H1 (cell line): ENCODE data around the gene KIF26B. TPM values are rescaled to one million over a fixed set of nuclear protein-coding genes. Genes with fewer than 3 reads are reported as not detected.

Experiments used
- CTCF ChIA-PET: fragments of 300-600 bp; sonication (Branson Sonifier 250); formaldehyde crosslinking; loops from one replicate; lab custom pipeline; 2021; ENCODE audit not compliant: partially characterized antibody; lab: Charles Lee
- POLR2A ChIA-PET: fragments of 300-600 bp; sonication (Branson Sonifier 250); formaldehyde crosslinking; loops from one replicate; lab custom pipeline; 2021; ENCODE audit warnings: inconsistent platforms; ENCODE audit not compliant: partially characterized antibody; lab: Charles Lee
- DNase-seq, 2 experiments: peaks; one replicate each; pipeline versions ENCODE4 v3.0.0 to v3.0.0-alpha.2; 2010 to 2022; ENCODE audit warnings: low spot score in 2 of 2, low read depth in 1 of 2, mixed read lengths in 1 of 2
- FAIRE-seq: peaks from 2 replicates; lab custom pipeline; 2011; peaks lifted over from hg19 to GRCh38; lab: Jason Lieb, UNC
- H2AFZ ChIP-seq: 2 replicates; pipeline ENCODE4 v1.8.1; 2012; ENCODE audit warnings: low read length, inconsistent platforms
- H2AK5ac ChIP-seq: 2 replicates; pipeline ENCODE4 v1.6.1; 2013; ENCODE audit warnings: low read depth, low read length
- H2BK120ac ChIP-seq: replicated peaks from 2 replicates; pipeline ENCODE3; 2013; ENCODE audit warnings: low read depth, low read length, inconsistent platforms
- H2BK12ac ChIP-seq: 2 replicates; pipeline ENCODE4 v1.6.1; 2013; ENCODE audit warnings: low read depth, low read length
- H2BK15ac ChIP-seq: 2 replicates; pipeline ENCODE4 v1.6.1; 2013; ENCODE audit warnings: low read length
- H2BK20ac ChIP-seq: 2 replicates; pipeline ENCODE4 v1.6.1; 2013; ENCODE audit warnings: low read length
- H2BK5ac ChIP-seq: 2 replicates; pipeline ENCODE4 v1.6.1; 2013; ENCODE audit warnings: low read depth, low read length
- H3K14ac ChIP-seq: 2 replicates; pipeline ENCODE4 v1.6.1; 2013; ENCODE audit warnings: inconsistent platforms; ENCODE audit not compliant: insufficient read length
- H3K18ac ChIP-seq: 2 replicates; pipeline ENCODE4 v1.6.1; 2013; ENCODE audit warnings: low read length; ENCODE audit errors: extremely low read depth
- H3K23ac ChIP-seq: 2 replicates; pipeline ENCODE4 v1.6.1; 2013; ENCODE audit warnings: inconsistent platforms; ENCODE audit not compliant: insufficient read length
- H3K23me2 ChIP-seq: 2 replicates; pipeline ENCODE4 v1.6.1; 2013; ENCODE audit warnings: low read depth, low read length
- H3K27ac ChIP-seq: 2 replicates; pipeline ENCODE4 v1.6.1; 2011; ENCODE audit warnings: low read depth, low read length, inconsistent platforms
- H3K27me3 ChIP-seq, 4 experiments: replicated peaks in 1 of 4; 1 replicate in 1 of 4; 2 replicates in 3 of 4; pipeline versions ENCODE4 v1.6.1 to v1.8.1; 2011 to 2013; ENCODE audit warnings: low read length in 3 of 4, mild to moderate bottlenecking in 3 of 4, inconsistent platforms in 2 of 4, mixed read lengths in 2 of 4, moderate library complexity in 1 of 4; ENCODE audit not compliant: control insufficient read depth in 3 of 4, insufficient read depth in 3 of 4; ENCODE audit errors: extremely low read depth in 1 of 4
- H3K36me3 ChIP-seq, 4 experiments: 2 replicates each; pipeline versions ENCODE4 v1.6.1 to v1.8.1; 2011 to 2013; ENCODE audit warnings: mild to moderate bottlenecking in 4 of 4, low read length in 3 of 4, moderate library complexity in 2 of 4, control low read depth in 1 of 4, inconsistent platforms in 1 of 4; ENCODE audit not compliant: insufficient read depth in 4 of 4, control insufficient read depth in 2 of 4
- H3K4ac ChIP-seq: replicated peaks from 2 replicates; pipeline ENCODE3; 2013; ENCODE audit warnings: low read length, low read depth, mixed read lengths, inconsistent platforms; ENCODE audit not compliant: insufficient read length
- H3K4me1 ChIP-seq, 4 experiments: replicated peaks in 1 of 4; 1 replicate in 1 of 4; 2 replicates in 3 of 4; pipeline versions ENCODE4 v1.6.1 to v1.8.1; 2011 to 2013; ENCODE audit warnings: low read length in 3 of 4, inconsistent platforms in 2 of 4, mixed read lengths in 1 of 4; ENCODE audit not compliant: insufficient read depth in 4 of 4, control insufficient read depth in 3 of 4
- H3K4me2 ChIP-seq, 2 experiments: 2 replicates each; pipeline versions ENCODE4 v1.6.1 to v1.8.1; 2011 to 2013; ENCODE audit warnings: low read depth in 2 of 2, low read length in 2 of 2, control low read depth in 1 of 2, inconsistent platforms in 1 of 2, mild to moderate bottlenecking in 1 of 2; ENCODE audit not compliant: insufficient read depth in 1 of 2
- H3K4me3 ChIP-seq, 4 experiments: fragments of 200-600, 300-600 bp in 1 of 4; sonication (generic), shearing (Covaris generic), sonication (Bioruptor Twin) in 1 of 4; 2 replicates each; pipeline versions ENCODE4 v1.5.1 to v1.8.1; 2011 to 2016; ENCODE audit warnings: low read length in 4 of 4, low read depth in 3 of 4, control low read depth in 2 of 4, inconsistent platforms in 2 of 4, mild to moderate bottlenecking in 2 of 4, mixed read lengths in 1 of 4, moderate library complexity in 1 of 4; ENCODE audit not compliant: insufficient read depth in 2 of 4; ENCODE audit errors: extremely low read depth in 1 of 4
- H3K56ac ChIP-seq: replicated peaks from 2 replicates; pipeline ENCODE3; 2013; ENCODE audit warnings: low read depth, mild to moderate bottlenecking, mixed read lengths, low read length, inconsistent platforms; ENCODE audit not compliant: insufficient read length
- H3K79me1 ChIP-seq: 2 replicates; pipeline ENCODE4 v1.6.1; 2013; ENCODE audit warnings: low read depth, low read length, control low read depth
- H3K79me2 ChIP-seq, 2 experiments: 2 replicates each; pipeline versions ENCODE4 v1.6.1 to v1.8.1; 2012 to 2013; ENCODE audit warnings: low read length in 2 of 2, mild to moderate bottlenecking in 2 of 2, inconsistent platforms in 1 of 2; ENCODE audit not compliant: insufficient read depth in 2 of 2, control insufficient read depth in 1 of 2
- H3K9ac ChIP-seq, 4 experiments: replicated peaks in 1 of 4; 1 replicate in 1 of 4; 2 replicates in 3 of 4; pipeline versions ENCODE4 v1.6.1 to v1.8.1; 2011 to 2013; ENCODE audit warnings: low read depth in 3 of 4, low read length in 3 of 4, control low read depth in 2 of 4, mild to moderate bottlenecking in 2 of 4, moderate library complexity in 2 of 4, inconsistent platforms in 1 of 4; ENCODE audit errors: extremely low read depth in 1 of 4
- H3K9me3 ChIP-seq, 2 experiments: 2 replicates each; pipeline versions ENCODE4 v1.6.1 to v1.8.1; 2012 to 2013; ENCODE audit warnings: mild to moderate bottlenecking in 2 of 2, moderate library complexity in 2 of 2, control low read depth in 1 of 2, inconsistent platforms in 1 of 2, low read depth in 1 of 2, low read length in 1 of 2, mixed read lengths in 1 of 2; ENCODE audit not compliant: insufficient read depth in 2 of 2
- H4K20me1 ChIP-seq, 2 experiments: replicated peaks in 1 of 2; 2 replicates each; pipeline versions ENCODE3 to v1.8.1; 2011 to 2013; ENCODE audit warnings: inconsistent platforms in 2 of 2, low read length in 2 of 2, mild to moderate bottlenecking in 1 of 2; ENCODE audit not compliant: insufficient read depth in 2 of 2, control insufficient read depth in 1 of 2
- H4K5ac ChIP-seq: 2 replicates; pipeline ENCODE4 v1.6.1; 2013; ENCODE audit warnings: low read length, low read depth, mixed read lengths, inconsistent platforms; ENCODE audit not compliant: insufficient read length
- H4K8ac ChIP-seq: 2 replicates; pipeline ENCODE4 v1.8.0; 2013; ENCODE audit warnings: mild to moderate bottlenecking, moderate library complexity, low read length, inconsistent platforms; ENCODE audit not compliant: insufficient read depth; ENCODE audit errors: extremely low read depth
- H4K91ac ChIP-seq: replicated peaks from 2 replicates; pipeline ENCODE3; 2013; ENCODE audit warnings: low read length, mixed read lengths, inconsistent platforms; ENCODE audit not compliant: insufficient read length
- BCL11A ChIP-seq, 2 experiments: IDR thresholded peaks; one replicate each; pipeline ENCODE4 v1.6.1; 2011; ENCODE audit warnings: low read depth in 2 of 2, low read length in 2 of 2, mild to moderate bottlenecking in 2 of 2
- EGR1 ChIP-seq: IDR thresholded peaks from 2 replicates; pipeline ENCODE4 v1.6.1; 2011; ENCODE audit warnings: low read depth, low read length, borderline replicate concordance
- JUN ChIP-seq: IDR thresholded peaks from 2 replicates; pipeline ENCODE4 v1.6.1; 2011; ENCODE audit warnings: low read depth, mild to moderate bottlenecking, improper control_type of control experiment, low read length
- JUND ChIP-seq: IDR thresholded peaks from 2 replicates; pipeline ENCODE4 v1.6.1; 2011; ENCODE audit warnings: mild to moderate bottlenecking, improper control_type of control experiment, low read length
- KDM1A ChIP-seq: fragments of 200-600, 300-600 bp; sonication (generic); IDR thresholded peaks from 2 replicates; pipeline ENCODE4 v1.7.1; 2016; ENCODE audit warnings: mild to moderate bottlenecking, low read length, borderline replicate concordance
- SIN3A ChIP-seq, 2 experiments: IDR thresholded peaks in 1 of 2; conservative IDR thresholded peaks in 1 of 2; 2 replicates each; pipeline ENCODE4 v1.6.1; 2011 to 2012; ENCODE audit warnings: low read length in 2 of 2, improper control_type of control experiment in 1 of 2, low read depth in 1 of 2, mild to moderate bottlenecking in 1 of 2
- USF2 ChIP-seq: IDR thresholded peaks from 2 replicates; pipeline ENCODE4 v1.6.1; 2011; ENCODE audit warnings: low read length, improper control_type of control experiment
- ZNF274 ChIP-seq: IDR thresholded peaks from 2 replicates; pipeline ENCODE4 v1.7.0; 2012; ENCODE audit warnings: low read length, borderline replicate concordance; ENCODE audit errors: extremely low read depth
- WGBS, 2 experiments: shearing (Covaris generic) in 1 of 2; methylation state at CpG; one replicate each; pipeline versions ENCODE4 v1.1.6 to v1.1.7; 2013 to 2015; ENCODE audit warnings: low lambda C conversion rate in 2 of 2, mixed read lengths in 2 of 2, inconsistent platforms in 1 of 2, low coverage in 1 of 2, missing lambda C conversion rate in 1 of 2; ENCODE audit not compliant: insufficient replicate concordance in 2 of 2, insufficient coverage in 1 of 2, insufficient read length in 1 of 2; ENCODE audit errors: extremely low coverage in 1 of 2, missing lambda C conversion rate in 1 of 2; 5-methylcytosine and 5-hydroxymethylcytosine counted together
- polyA plus RNA-seq, 7 experiments: library from polyadenylated mRNA; depleted of rRNA in 3 of 7; stranded (reverse) in 5 of 7; unstranded in 2 of 7; fragments of >200 nt in 5 of 7; fragments of 200-250 nt in 2 of 7; gene quantifications; 1 replicate in 5 of 7; 2 replicates in 1 of 7; 4 replicates in 1 of 7; pipeline versions ENCODE4 v1.2.1 to v1.2.3, GENCODE V29; 2011 to 2013; ENCODE audit warnings: missing spikeins in 2 of 7, mixed read lengths in 2 of 7
- total RNA-seq: library from RNA; stranded (reverse); fragmentation: NEBNext Ultra II Directional; extraction: Animal tissue kit (Norgen Biotek cat#: 25700); gene quantifications from 2 replicates; pipeline ENCODE4 v1.2.1, GENCODE V29; 2021
- TF ChIP-seq, protein P1 (sequence below): IDR thresholded peaks from 2 replicates; pipeline ENCODE4 v1.6.1; 2012; ENCODE audit warnings: inconsistent platforms

Gene KIF26B
- total and polyA plus RNA-seq, 2 of the 8 experiments (the other 6 are each of a cell fraction or from before 2014, with no cell fraction given): 0.06 to 0.28 TPM

DNA sequence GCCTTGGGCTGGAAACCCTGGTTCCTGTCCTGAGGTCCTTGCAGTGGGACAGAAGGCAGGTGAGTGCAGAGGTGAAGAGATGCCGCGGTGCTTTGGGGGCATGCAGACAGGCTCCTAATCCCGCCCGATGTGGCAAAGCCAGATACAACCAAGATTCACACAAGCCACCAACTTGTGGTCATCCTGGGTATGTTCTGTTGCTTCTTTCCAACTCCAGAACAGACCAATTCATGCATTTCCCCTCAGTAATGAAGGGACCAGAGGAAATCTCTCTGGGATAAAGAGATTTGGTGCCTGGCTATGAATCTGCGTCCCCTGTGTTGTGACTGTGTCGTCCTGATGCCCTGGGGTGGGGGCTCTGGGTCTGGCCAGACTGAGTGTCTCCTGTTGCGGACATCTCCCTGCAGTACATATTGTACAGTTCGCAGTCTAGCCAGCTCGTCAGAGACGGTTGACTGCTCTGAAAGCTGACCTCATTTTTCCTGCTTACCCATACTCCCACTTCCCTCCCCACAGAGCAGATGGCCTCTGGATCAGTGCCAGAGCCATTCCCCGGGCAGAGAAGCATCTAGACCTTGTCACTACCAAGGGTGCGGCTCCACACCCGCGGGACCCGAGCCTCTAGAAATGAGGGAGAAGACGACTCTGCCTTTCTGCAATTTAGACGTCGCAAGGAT is 216.3 kb downstream of the KIF26B start:
- Histone ChIP-seq H3K4me3 (no peak overlapping the region), H2BK20ac (no peak overlapping the region), H3K4me1 (no peaks in the 10 kb centered on the region), H3K14ac (no peak overlapping the region), H2AK5ac (no peak overlapping the region), H2BK12ac (no peak overlapping the region), H3K27ac (no peak overlapping the region), H3K9ac (no peak overlapping the region), H4K5ac (no peak overlapping the region), H2BK15ac (no peak overlapping the region), H3K79me2 (no peaks in the 10 kb centered on the region), H3K18ac (no peak overlapping the region), H3K23me2 (no peaks in the 10 kb centered on the region), H3K56ac (no peak overlapping the region), H3K9me3 (peaks cover 9 to 11% of the 10 kb centered on the region in 2 experiments; a peak in 3 of 4 replicates), H3K4me2 (no peak overlapping the region), H4K91ac (no peak overlapping the region), H4K8ac (no peak overlapping the region; the same call in 1 of the 2 replicates), H3K4ac (no peak overlapping the region), H2BK120ac (no peak overlapping the region), H4K20me1 (no peaks in the 10 kb centered on the region), H2AFZ (no peak overlapping the region), H3K36me3 (no peaks in the 10 kb centered on the region), H2BK5ac (no peak overlapping the region), H3K79me1 (no peaks in the 10 kb centered on the region), H3K23ac (no peak overlapping the region), H3K27me3 (0 out of 7 replicates have a peak, but pooled peaks cover 0 to 2% (median 0%) of the 10 kb centered on the region in 4 experiments)
- no peak for FAIRE-seq
- DNase-seq: no peak
- WGBS, 2 experiments: 92% methylated on average over 18 of the region's 18 CpGs; no CpG with 5 or more reads in 1 of the 2 experiments
- ChIA-PET POLR2A (no interaction called here), CTCF (no interaction called here)
- TF ChIP-seq BCL11A (IDR thresholded peaks at IDR 0.05; ENCODE audit: low read depth in 2 of 2, low read length in 2 of 2): no peak
- no peak for TF ChIP-seq USF2
- no peak for TF ChIP-seq JUND
- no peak for TF ChIP-seq ZNF274
- TF ChIP-seq KDM1A: no peak
- TF ChIP-seq, protein P1, sequence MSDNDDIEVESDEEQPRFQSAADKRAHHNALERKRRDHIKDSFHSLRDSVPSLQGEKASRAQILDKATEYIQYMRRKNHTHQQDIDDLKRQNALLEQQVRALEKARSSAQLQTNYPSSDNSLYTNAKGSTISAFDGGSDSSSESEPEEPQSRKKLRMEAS: no peak
- TF ChIP-seq JUN: no peak
- no peak for TF ChIP-seq SIN3A (conservative IDR thresholded peaks at IDR 0.05 in 1 of 2, IDR thresholded peaks at IDR 0.05 in 1 of 2; ENCODE audit: low read depth in 1 of 2, low read length in 2 of 2)
- TF ChIP-seq EGR1: no peak
